Hepatocyte (in vitro differentiated cells): ENCODE measurements around the gene SNRPB2. TPM values are rescaled to one million over a fixed set of nuclear protein-coding genes. Genes with fewer than 3 reads are reported as not detected.

Experiments
- DNase-seq: peaks from one replicate; pipeline ENCODE4 v3.0.0-alpha.2; 2016; ENCODE audit warnings: low spot score
- H2AFZ ChIP-seq: fragments of 200-600 bp; sonication (generic); 2 replicates; pipeline ENCODE4 v1.6.0; 2016; ENCODE audit warnings: antibody characterized with exemption, mild to moderate bottlenecking
- H3K27ac ChIP-seq: fragments of 200-600 bp; sonication (generic); 2 replicates; pipeline ENCODE4 v1.5.1; 2016; ENCODE audit warnings: mild to moderate bottlenecking
- H3K27me3 ChIP-seq: fragments of 200-600 bp; sonication (generic); 2 replicates; pipeline ENCODE4 v1.6.1; 2016
- H3K36me3 ChIP-seq: fragments of 200-600 bp; sonication (generic); replicated peaks from 2 replicates; pipeline ENCODE4 v1.5.1; 2016; ENCODE audit warnings: low read depth; ENCODE audit not compliant: insufficient read depth
- H3K4me1 ChIP-seq: fragments of 200-600 bp; sonication (generic); 2 replicates; pipeline ENCODE4 v1.5.1; 2016; ENCODE audit warnings: mild to moderate bottlenecking, moderate library complexity; ENCODE audit not compliant: insufficient read depth
- H3K4me2 ChIP-seq: fragments of 200-600 bp; sonication (generic); 2 replicates; pipeline ENCODE4 v1.6.0; 2016
- H3K4me3 ChIP-seq: fragments of 200-600 bp; sonication (generic); 2 replicates; pipeline ENCODE4 v1.5.1; 2016; ENCODE audit warnings: mild to moderate bottlenecking
- H3K79me2 ChIP-seq: fragments of 200-600 bp; sonication (generic); 2 replicates; pipeline ENCODE4 v1.6.0; 2017; ENCODE audit warnings: mild to moderate bottlenecking
- H3K9me2 ChIP-seq: fragments of 200-600 bp; sonication (generic); replicated peaks from 2 replicates; pipeline ENCODE4 v1.6.0; 2017; ENCODE audit warnings: mild to moderate bottlenecking; ENCODE audit not compliant: insufficient read depth
- H3K9me3 ChIP-seq: fragments of 200-600 bp; sonication (generic); 2 replicates; pipeline ENCODE4 v1.5.1; 2016; ENCODE audit warnings: low read depth, mild to moderate bottlenecking
- H4K20me1 ChIP-seq: fragments of 200-600 bp; sonication (generic); 2 replicates; pipeline ENCODE4 v1.6.0; 2016; ENCODE audit warnings: mild to moderate bottlenecking; ENCODE audit not compliant: insufficient read depth, poor library complexity, severe bottlenecking
- EZH2 ChIP-seq: fragments of 200-600 bp; sonication (generic); IDR thresholded peaks from 2 replicates; pipeline ENCODE4 v1.6.1; 2016; ENCODE audit warnings: antibody characterized with exemption, mild to moderate bottlenecking, borderline replicate concordance
- EZH2phosphoT487 ChIP-seq: fragments of 200-600 bp; sonication (generic); IDR thresholded peaks from one replicate; pipeline ENCODE4 v1.6.1; 2018; ENCODE audit warnings: antibody characterized with exemption, mild to moderate bottlenecking, low read depth, moderate library complexity; ENCODE audit not compliant: unreplicated experiment, severe bottlenecking
- WGBS: methylation state at CpG from one replicate; pipeline ENCODE4 v1.1.6; 2016; ENCODE audit warnings: low lambda C conversion rate; ENCODE audit errors: missing lambda C conversion rate; 5-methylcytosine and 5-hydroxymethylcytosine counted together
- polyA plus RNA-seq: library from polyadenylated mRNA; unstranded; fragments of >200 nt; fragmentation: Nextera tagmentation; extraction: Ambion mirVana; gene quantifications from 2 replicates; pipeline ENCODE4 v1.2.1, GENCODE V29; 2016
- total RNA-seq: library from RNA; depleted of rRNA; stranded (reverse); fragments of >200 nt; gene quantifications from 2 replicates; pipeline ENCODE4 v1.2.3, GENCODE V29; 2014
- TF ChIP-seq, protein P1 (sequence below): fragments of 200-600 bp; sonication (generic); IDR thresholded peaks from 2 replicates; pipeline ENCODE4 v1.5.1; 2016; ENCODE audit warnings: antibody characterized with exemption, mild to moderate bottlenecking; ENCODE audit not compliant: poor library complexity

The SNRPB2 gene
- total and polyA plus RNA-seq, 2 experiments from 2014 or later: 64.3 to 95.0 TPM

- Histone ChIP-seq H3K9me3 (no peaks in the 10 kb centered on the region), H3K79me2 (no peaks in the 10 kb centered on the region), H4K20me1 (no peaks in the 10 kb centered on the region), H3K4me2 (no peak overlapping the region), H3K4me1 (no peaks in the 10 kb centered on the region), H2AFZ (no peak overlapping the region), H3K9me2 (no peaks in the 10 kb centered on the region), H3K27me3 (no peaks in the 10 kb centered on the region), H3K4me3 (no peak overlapping the region), H3K36me3 (no peaks in the 10 kb centered on the region), H3K27ac (no peak overlapping the region)
- 59% methylated on average over 11 of the region's 11 CpGs for WGBS
- TF ChIP-seq EZH2phosphoT487 (no peak), EZH2 (no peak)
- TF ChIP-seq, protein P1, sequence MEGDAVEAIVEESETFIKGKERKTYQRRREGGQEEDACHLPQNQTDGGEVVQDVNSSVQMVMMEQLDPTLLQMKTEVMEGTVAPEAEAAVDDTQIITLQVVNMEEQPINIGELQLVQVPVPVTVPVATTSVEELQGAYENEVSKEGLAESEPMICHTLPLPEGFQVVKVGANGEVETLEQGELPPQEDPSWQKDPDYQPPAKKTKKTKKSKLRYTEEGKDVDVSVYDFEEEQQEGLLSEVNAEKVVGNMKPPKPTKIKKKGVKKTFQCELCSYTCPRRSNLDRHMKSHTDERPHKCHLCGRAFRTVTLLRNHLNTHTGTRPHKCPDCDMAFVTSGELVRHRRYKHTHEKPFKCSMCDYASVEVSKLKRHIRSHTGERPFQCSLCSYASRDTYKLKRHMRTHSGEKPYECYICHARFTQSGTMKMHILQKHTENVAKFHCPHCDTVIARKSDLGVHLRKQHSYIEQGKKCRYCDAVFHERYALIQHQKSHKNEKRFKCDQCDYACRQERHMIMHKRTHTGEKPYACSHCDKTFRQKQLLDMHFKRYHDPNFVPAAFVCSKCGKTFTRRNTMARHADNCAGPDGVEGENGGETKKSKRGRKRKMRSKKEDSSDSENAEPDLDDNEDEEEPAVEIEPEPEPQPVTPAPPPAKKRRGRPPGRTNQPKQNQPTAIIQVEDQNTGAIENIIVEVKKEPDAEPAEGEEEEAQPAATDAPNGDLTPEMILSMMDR: no peak
- DNase-seq: no peak
Observed at GRCh38 chr20:16749573-16749972, 19.7 kb downstream of the SNRPB2 start.

GRCh38 chr20:16752082-16752481 is 22.3 kb downstream of the SNRPB2 start:
- no peak overlapping the region for H3K4me3 ChIP-seq
- TF ChIP-seq, protein P1: no peak
- TF ChIP-seq EZH2phosphoT487: no peak

DNA sequence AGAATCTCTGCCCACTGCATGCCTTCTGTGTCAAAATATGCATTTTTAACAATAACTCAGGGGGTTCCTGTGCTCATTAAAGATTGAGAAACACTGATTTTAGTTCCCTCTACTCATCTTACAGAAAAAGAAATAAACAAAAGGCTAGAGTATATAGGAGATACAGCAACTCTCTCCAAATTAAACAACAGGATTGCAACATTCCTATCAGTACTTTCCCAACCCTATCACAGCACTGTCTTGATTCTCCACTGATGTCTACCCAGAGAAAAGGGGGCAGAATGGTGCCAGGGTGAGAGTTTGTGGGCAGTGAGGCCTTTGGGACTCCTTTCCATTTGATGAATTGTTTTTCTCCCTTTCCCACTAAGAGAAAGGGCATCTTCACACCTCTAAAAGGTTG is 23.1 kb downstream of the SNRPB2 start:
- H3K27ac ChIP-seq: no peak overlapping the region
- H3K36me3 ChIP-seq: no peaks in the 10 kb centered on the region
- H2AFZ ChIP-seq: no peak overlapping the region
- no peaks in the 10 kb centered on the region for H3K4me1 ChIP-seq
- no peaks in the 10 kb centered on the region for H3K9me3 ChIP-seq
- H3K4me3 ChIP-seq: no peak overlapping the region
- TF ChIP-seq, protein P1: no peak
- TF ChIP-seq EZH2phosphoT487 (no peak), EZH2 (no peak)
- no peak for DNase-seq
- no peak overlapping the region for H3K4me2 ChIP-seq
- H4K20me1 ChIP-seq: no peaks in the 10 kb centered on the region
- no peaks in the 10 kb centered on the region for H3K9me2 ChIP-seq
- H3K79me2 ChIP-seq: no peaks in the 10 kb centered on the region
- H3K27me3 ChIP-seq: no peaks in the 10 kb centered on the region

More at GRCh38 chr20:16752082-16752481, 22.3 kb downstream of the SNRPB2 start:
- DNase-seq: no peak
- Histone ChIP-seq H2AFZ (no peak overlapping the region), H3K27me3 (no peaks in the 10 kb centered on the region), H3K36me3 (no peaks in the 10 kb centered on the region), H3K9me2 (no peaks in the 10 kb centered on the region), H3K4me2 (no peak overlapping the region), H3K9me3 (no peaks in the 10 kb centered on the region), H3K79me2 (no peaks in the 10 kb centered on the region), H4K20me1 (no peaks in the 10 kb centered on the region), H3K27ac (no peak overlapping the region), H3K4me1 (no peaks in the 10 kb centered on the region)
- WGBS: 88% methylated on average over 1 of the region's 1 CpG

DNA sequence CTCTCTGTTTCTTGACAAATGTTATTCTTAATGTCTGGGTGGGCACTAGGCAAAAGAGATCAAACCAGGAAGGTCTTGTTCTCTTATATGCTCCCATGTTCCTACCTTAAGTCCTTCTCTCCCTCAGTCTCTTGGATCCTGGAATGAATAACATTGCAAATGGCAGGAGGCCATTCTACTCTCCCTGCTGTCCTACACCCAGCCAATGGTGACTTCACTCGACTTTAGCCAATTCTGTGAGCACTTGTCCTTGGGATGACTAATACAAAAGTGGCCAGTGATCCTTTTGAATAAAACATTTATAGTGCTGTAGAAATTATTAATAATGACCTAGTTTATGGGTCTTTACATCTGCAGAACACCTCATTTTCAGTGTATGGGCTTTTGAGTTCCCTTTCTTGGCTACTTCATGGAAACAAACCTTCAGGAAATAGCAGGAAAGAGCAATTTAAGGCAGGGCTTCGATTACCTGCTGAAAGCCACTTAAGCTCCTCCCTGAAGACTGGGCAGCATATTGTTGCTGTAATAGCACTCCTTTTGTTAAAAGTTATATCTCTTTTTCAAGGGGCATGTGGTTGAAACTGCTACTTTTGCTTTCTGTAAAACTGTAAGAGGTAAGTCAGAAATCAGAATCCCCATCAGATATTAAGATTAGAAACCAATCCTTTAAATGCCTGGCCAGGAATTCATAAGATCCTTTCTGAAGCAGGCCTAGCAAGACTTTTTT is 28.8 kb downstream of the SNRPB2 start:
- no peak overlapping the region for H3K4me3 ChIP-seq
- H4K20me1 ChIP-seq: no peaks in the 10 kb centered on the region
- TF ChIP-seq EZH2phosphoT487 (no peak), EZH2 (no peak)
- TF ChIP-seq, protein P1: no peak
- no peak overlapping the region for H2AFZ ChIP-seq
- no peaks in the 10 kb centered on the region for H3K9me2 ChIP-seq
- WGBS: 65% methylated on average over 2 of the region's 2 CpGs
- H3K27me3 ChIP-seq: no peaks in the 10 kb centered on the region
- no peaks in the 10 kb centered on the region for H3K36me3 ChIP-seq
- no peaks in the 10 kb centered on the region for H3K9me3 ChIP-seq
- H3K4me1 ChIP-seq: peaks cover 22% of the 10 kb centered on the region
- H3K27ac ChIP-seq: no peak overlapping the region
- no peak for DNase-seq
- no peaks in the 10 kb centered on the region for H3K79me2 ChIP-seq
- no peak overlapping the region for H3K4me2 ChIP-seq
